DOHH2 (cell line): ENCODE data around the gene GRB2.

Experiments
- CTCF ChIP-seq: fragments of 200-600 bp; sonication (generic); IDR thresholded peaks from one replicate; pipeline ENCODE4 v1.5.1; 2014; ENCODE audit warnings: antibody characterized with exemption, mild to moderate bottlenecking, low read depth, low read length; ENCODE audit not compliant: poor library complexity, severe bottlenecking
- EZH2phosphoT487 ChIP-seq: fragments of 200-600 bp; sonication (generic); IDR thresholded peaks from 2 replicates; pipeline ENCODE4 v1.6.1; 2017; ENCODE audit warnings: borderline replicate concordance, mild to moderate bottlenecking, antibody characterized with exemption, low read length, moderate library complexity, mixed read lengths

GRCh38 chr17:75334723-75335122, 70.8 kb downstream of the GRB2 start:
- no peak for TF ChIP-seq CTCF
- TF ChIP-seq EZH2phosphoT487: no peak
